Naive thymus-derived CD8-positive, alpha-beta T cell (primary cell): ENCODE data around the gene ITLN2. TPM values are rescaled to one million over a fixed set of nuclear protein-coding genes. Genes with fewer than 3 reads are reported as not detected.
"Not testable (repeated sequence)": the region's sequence is repeated elsewhere in the genome, so short reads cannot be mapped to it uniquely, and the experiment has no call there.

ENCODE experiments used
- ATAC-seq, 2 donors: fragments of 150-1000 bp; cut with Tn5 transposase in 1 of 2; sonication (Bioruptor Pico), chemical (Tn5 transposase) in 1 of 2; 1 replicate in 1 of 2; 2 replicates in 1 of 2; pipeline ENCODE4 v1.10.0; 2021; ENCODE audit warnings: mild to moderate bottlenecking in 2 of 2, moderate library complexity in 2 of 2
- POLR2A ChIA-PET: fragments of 350-600 bp; sonication (Branson Sonifier 250); formaldehyde crosslinking; loops from one replicate; lab custom pipeline; 2021; ENCODE audit warnings: antibody characterized with exemption; lab: Charles Lee
- DNase-seq, 10 donors: peaks; one replicate each; pipeline versions ENCODE4 v3.0.0 to v3.0.0-alpha.2; 2020 to 2022
- H3K27ac Mint-ChIP-seq, 10 donors: one replicate each; pipeline ENCODE4 v1.8.0; 2020 to 2022; ENCODE audit warnings: mild to moderate bottlenecking in 10 of 10, mixed read lengths in 10 of 10, moderate library complexity in 4 of 10, inconsistent platforms in 1 of 10
- H3K27me3 Mint-ChIP-seq, 5 donors: one replicate each; pipeline ENCODE4 v1.8.0; 2021 to 2022; ENCODE audit warnings: mixed read lengths in 5 of 5
- H3K36me3 Mint-ChIP-seq, 3 donors: one replicate each; pipeline ENCODE4 v1.8.0; 2020 to 2022; ENCODE audit warnings: mixed read lengths in 3 of 3, mild to moderate bottlenecking in 2 of 3, inconsistent platforms in 1 of 3
- H3K4me1 Mint-ChIP-seq, 4 donors: one replicate each; pipeline ENCODE4 v1.8.0; 2021 to 2022; ENCODE audit warnings: mixed read lengths in 4 of 4
- H3K4me3 Mint-ChIP-seq, 10 donors: one replicate each; pipeline ENCODE4 v1.8.0; 2020 to 2022; ENCODE audit warnings: mild to moderate bottlenecking in 10 of 10, mixed read lengths in 10 of 10, moderate library complexity in 6 of 10, inconsistent platforms in 1 of 10
- H3K9me3 Mint-ChIP-seq, 9 donors: one replicate each; pipeline ENCODE4 v1.8.0; 2020 to 2022; ENCODE audit warnings: mixed read lengths in 9 of 9, mild to moderate bottlenecking in 3 of 9, inconsistent platforms in 1 of 9, moderate library complexity in 1 of 9
- polyA plus RNA-seq, 3 donors: library from polyadenylated mRNA; unstranded; fragments of 300-500 nt; fragmentation: Illumina TruSeq; gene quantifications; one replicate each; pipeline ENCODE4 v1.2.3, GENCODE V29; 2021
- total RNA-seq, 8 experiments: library from RNA in 2 of 8; stranded (reverse) in 2 of 8; gene quantifications; one replicate each; pipeline ENCODE4 v1.2.3 and lab custom pipeline; 2021 to 2026

Gene ITLN2
- total and polyA plus RNA-seq, 5 experiments from 2014 or later: not detected

DNA sequence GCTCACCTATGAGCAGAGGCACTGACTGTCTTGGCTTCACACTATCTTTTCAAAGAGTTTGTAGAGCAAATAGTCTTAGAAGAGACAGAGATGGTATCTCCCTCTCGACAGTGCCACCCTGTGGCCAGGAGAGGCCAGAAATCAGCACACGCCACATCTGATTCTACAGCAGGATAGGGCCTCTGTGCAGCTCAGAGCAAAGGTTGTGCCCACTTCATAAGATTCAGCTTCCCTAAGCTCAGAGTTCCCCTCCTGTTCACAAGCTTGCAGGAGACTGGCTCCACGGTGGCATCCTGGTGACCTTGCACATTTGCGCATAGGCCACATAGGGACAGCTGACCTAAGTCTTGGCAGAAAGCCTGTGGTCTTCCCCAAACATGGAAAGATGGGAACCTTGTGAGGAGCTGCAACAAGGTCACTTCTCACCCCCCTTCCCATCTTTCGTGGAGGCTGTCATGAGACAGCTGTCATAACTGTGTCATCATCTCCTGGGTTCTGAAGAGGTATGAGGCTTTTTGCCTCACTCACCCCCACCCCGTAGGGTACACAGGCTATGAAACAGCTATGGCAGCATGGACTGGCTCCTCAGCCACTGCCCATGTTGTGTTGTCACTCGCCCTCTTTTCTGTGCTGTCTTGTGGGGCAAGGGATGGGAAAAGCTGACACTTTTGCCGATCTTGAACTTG is 3.0 kb downstream of the ITLN2 start:
- peaks cover 9 to 22% (median 13%) of the 10 kb centered on the region in 4 donors for H3K4me1 Mint-ChIP-seq
- H3K9me3 Mint-ChIP-seq: no peaks in the 10 kb centered on the region
- ATAC-seq (peak; percentile 97), DNase-seq (peak; percentile 51 to 80 (median 66))
- H3K27me3 Mint-ChIP-seq: no peaks in the 10 kb centered on the region
- no peak overlapping the region for H3K4me3 Mint-ChIP-seq
- no peak overlapping the region for H3K27ac Mint-ChIP-seq
- POLR2A ChIA-PET: interaction anchor here (1.0 to 1.3 kb wide), 3 partner anchors 114 to 174 kb away, joined by 3 to 4 read pairs (median 4); no protein-coding TSS in a partner anchor
- no peaks in the 10 kb centered on the region for H3K36me3 Mint-ChIP-seq

DNA sequence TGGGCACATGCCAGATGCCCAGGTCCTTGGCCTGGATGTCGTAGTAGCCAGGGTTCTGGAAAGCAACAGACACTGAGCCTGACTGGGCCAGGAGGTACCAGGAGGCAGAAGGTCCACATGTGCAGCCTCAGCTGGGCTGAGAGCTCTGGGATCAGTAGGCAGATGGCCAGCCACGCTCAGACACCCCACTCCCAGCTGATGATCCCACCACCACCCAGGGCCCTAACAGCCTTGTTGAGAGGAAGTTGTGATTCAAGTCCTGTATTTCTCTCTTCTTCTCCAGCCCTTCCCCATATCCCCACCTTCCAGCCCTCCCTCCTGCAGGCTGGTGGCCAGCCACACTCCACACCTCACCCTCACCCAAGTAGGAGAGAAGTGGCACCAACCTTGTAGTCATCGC is 4.0 kb downstream of the ITLN2 start:
- H3K4me3 Mint-ChIP-seq: no peak overlapping the region
- no peak for ATAC-seq
- DNase-seq: no peak
- H3K27me3 Mint-ChIP-seq: no peaks in the 10 kb centered on the region
- H3K9me3 Mint-ChIP-seq: no peaks in the 10 kb centered on the region
- H3K27ac Mint-ChIP-seq: no peak overlapping the region
- H3K4me1 Mint-ChIP-seq: peaks cover 9 to 22% (median 13%) of the 10 kb centered on the region in 4 donors
- H3K36me3 Mint-ChIP-seq: no peaks in the 10 kb centered on the region
- POLR2A ChIA-PET: interaction anchor here (1.1 kb wide), 1 partner anchor 113 kb away, joined by 4 read pairs; no protein-coding TSS in a partner anchor

DNA sequence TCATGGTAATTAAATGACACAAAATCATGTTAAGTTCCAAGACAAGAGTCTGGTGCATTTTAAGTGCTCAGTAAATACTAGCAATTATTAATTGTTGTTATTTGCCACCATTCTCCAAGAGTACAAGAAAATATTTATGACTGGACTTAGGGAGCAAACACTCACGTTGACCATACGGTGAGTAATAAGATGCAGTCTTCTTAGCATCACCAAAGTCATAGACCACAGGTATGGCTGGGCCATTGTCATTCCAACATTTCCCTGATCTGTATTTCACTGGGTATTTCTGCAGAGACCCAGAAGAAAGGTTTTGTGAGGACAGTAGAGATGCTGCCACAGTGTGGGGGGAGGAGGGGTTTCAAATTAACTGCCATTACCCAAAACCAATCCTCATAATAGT is 4.7 kb downstream of the ITLN2 start:
- Mint-ChIP-seq H3K36me3 (no peaks in the 10 kb centered on the region), H3K4me1 (peaks cover 9 to 22% (median 13%) of the 10 kb centered on the region in 4 donors), H3K27ac (peak overlapping the region in 1 of 10 donors; percentile 32), H3K27me3 (no peaks in the 10 kb centered on the region), H3K9me3 (no peaks in the 10 kb centered on the region), H3K4me3 (no peak overlapping the region)
- ATAC-seq: no peak
- DNase-seq: no peak
- POLR2A ChIA-PET: no interaction called here

DNA sequence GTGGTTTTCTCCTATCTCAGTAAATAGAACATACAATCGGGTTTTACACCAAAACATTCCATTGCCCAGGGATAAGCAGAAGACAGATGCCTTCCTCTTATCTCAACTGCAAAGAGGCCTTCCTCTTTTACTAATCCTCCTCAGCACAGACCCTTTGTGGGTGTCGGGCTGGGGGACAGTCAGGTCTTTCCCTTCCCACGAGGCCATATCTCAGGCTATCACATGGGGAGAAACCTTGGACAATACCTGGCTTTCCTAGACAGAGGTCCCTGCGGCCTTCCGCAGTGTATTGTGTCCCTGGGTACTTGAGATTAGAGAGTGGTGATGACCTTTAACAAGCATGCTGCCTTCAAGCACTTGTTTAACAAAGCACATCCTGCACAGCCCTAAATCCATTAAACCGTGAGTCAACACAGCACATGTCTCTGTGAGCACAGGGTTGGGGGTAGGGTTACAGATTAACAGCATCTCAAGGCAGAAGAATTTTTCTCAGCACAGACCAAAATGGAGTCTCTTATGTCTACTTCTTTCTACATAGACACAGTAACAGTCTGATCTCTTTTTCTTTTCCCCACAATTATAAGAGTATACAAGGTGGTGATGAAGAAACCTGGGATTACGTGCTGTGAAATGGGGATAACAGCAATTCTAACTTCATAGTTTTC is 5.3 kb downstream of the ITLN2 start:
- H3K27ac Mint-ChIP-seq, DNase-seq, ATAC-seq, H3K9me3 Mint-ChIP-seq, H3K4me3 Mint-ChIP-seq, POLR2A ChIA-PET, H3K27me3 Mint-ChIP-seq, H3K36me3 Mint-ChIP-seq: not testable (repeated sequence)
- peaks cover 9 to 20% (median 12%) of the 10 kb centered on the region in 4 donors for H3K4me1 Mint-ChIP-seq

DNA sequence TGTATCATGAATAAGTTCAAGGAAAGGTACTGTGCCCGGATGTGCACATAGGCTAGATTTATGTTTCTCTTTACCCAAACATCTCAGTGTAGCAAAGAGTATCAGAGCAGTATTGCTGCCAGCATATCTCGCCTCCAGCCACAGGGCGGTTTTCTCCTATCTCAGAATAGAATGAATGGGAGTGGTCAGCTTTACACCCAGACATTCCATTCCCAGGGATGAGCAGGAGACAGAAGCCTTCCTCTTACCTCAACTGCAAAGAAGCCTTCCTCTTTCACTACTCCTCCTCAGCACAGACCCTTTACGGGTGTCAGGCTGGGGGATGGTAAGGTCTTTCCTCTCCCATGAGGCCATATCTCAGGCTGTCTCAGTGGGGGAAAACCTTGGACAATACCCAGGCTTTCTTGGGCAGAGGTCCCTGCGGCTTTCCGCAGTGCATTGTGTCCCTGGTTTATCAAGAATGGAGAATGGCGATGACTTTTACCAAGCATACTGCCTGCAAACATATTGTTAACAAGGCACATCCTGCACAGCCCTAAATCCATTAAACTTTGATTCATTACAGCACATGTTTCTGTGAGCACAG is 7.3 kb downstream of the ITLN2 start:
- DNase-seq, H3K36me3 Mint-ChIP-seq, POLR2A ChIA-PET, H3K9me3 Mint-ChIP-seq, H3K27me3 Mint-ChIP-seq, H3K4me3 Mint-ChIP-seq, ATAC-seq: not testable (repeated sequence)
- H3K4me1 Mint-ChIP-seq: peaks cover 5 to 15% (median 8%) of the 10 kb centered on the region in 4 donors
- peak overlapping the region in 1 of 10 donors; percentile 4 for H3K27ac Mint-ChIP-seq

DNA sequence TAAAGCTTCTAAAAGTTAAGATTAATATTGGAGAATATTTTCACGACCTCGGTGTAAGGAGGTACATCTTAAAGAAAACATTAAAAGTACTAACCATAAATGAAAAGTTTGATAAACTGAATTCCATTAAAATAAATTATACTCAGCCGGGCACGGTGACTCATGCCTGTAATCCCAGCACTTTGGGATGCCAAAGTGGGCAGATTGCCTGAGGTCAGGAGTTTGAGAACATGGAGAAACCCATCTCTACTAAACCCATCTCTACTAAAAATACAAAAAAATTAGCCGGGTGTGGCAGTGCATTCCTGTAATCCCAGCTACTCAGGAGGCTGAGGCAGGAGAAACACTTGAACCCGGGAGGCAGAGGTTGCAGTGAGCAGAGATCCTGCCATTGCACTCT is 8.7 kb downstream of the ITLN2 start:
- ATAC-seq, H3K27ac Mint-ChIP-seq, POLR2A ChIA-PET, H3K4me1 Mint-ChIP-seq, H3K4me3 Mint-ChIP-seq, H3K27me3 Mint-ChIP-seq, DNase-seq, H3K36me3 Mint-ChIP-seq, H3K9me3 Mint-ChIP-seq: not testable (repeated sequence)

DNA sequence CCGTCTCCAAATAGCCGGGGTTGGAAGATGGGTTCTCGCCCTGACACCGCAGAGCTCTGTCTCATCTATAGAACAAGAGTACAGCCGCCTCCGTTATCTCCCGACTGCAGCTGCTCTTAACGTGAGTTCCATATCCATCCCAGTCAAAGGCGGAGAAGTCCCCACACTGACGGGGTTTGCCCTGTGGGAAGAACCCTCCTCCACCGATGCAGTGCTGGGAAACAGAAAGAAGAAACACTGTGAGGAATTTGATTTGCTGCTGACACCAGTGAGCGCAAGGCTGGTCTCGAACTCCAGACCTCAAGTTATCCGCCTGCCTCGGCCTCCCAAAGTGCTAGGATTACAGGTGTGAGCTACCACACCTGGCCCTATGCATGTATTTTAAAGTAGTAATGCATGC is 9.5 kb downstream of the ITLN2 start:
- peaks cover 0 to under 1% (median 0%) of the 10 kb centered on the region in 4 donors for H3K4me1 Mint-ChIP-seq
- H3K9me3 Mint-ChIP-seq: peaks cover 0 to 1% (median 0%) of the 10 kb centered on the region in 9 donors
- H3K27me3 Mint-ChIP-seq: peaks cover 0 to 1% (median 0%) of the 10 kb centered on the region in 5 donors
- ATAC-seq (no peak), DNase-seq (no peak)
- POLR2A ChIA-PET: no interaction called here
- H3K36me3 Mint-ChIP-seq: peaks cover 0 to 4% (median 0%) of the 10 kb centered on the region in 3 donors
- no peak overlapping the region for H3K27ac Mint-ChIP-seq
- no peak overlapping the region for H3K4me3 Mint-ChIP-seq

DNA sequence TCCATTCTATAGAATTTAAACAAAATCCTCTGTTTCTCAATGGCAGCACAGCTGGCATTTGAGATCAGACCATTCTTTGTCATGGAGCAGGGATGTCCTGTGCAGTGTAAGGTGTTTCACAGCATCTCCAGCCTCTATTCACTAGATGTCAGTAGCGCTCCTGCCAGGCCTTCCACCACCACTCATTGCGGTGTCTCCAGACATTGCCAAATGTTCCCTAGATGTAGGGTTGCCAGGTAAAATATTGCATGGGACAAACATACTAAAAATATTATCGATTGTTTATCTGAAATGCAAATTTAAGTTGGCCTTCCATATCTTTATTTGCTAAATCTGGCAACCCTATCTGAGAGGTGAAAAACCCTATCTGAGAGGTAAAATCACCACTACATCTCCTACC is 11.7 kb downstream of the ITLN2 start:
- H3K9me3 Mint-ChIP-seq: peaks cover 0 to 1% (median 0%) of the 10 kb centered on the region in 9 donors
- H3K36me3 Mint-ChIP-seq: peaks cover 0 to 4% (median 0%) of the 10 kb centered on the region in 3 donors
- no peak for ATAC-seq
- no peak overlapping the region for H3K4me3 Mint-ChIP-seq
- POLR2A ChIA-PET: no interaction called here
- no peaks in the 10 kb centered on the region for H3K4me1 Mint-ChIP-seq
- H3K27me3 Mint-ChIP-seq: peaks cover 0 to 1% (median 0%) of the 10 kb centered on the region in 5 donors
- H3K27ac Mint-ChIP-seq: no peak overlapping the region
- no peak for DNase-seq

DNA sequence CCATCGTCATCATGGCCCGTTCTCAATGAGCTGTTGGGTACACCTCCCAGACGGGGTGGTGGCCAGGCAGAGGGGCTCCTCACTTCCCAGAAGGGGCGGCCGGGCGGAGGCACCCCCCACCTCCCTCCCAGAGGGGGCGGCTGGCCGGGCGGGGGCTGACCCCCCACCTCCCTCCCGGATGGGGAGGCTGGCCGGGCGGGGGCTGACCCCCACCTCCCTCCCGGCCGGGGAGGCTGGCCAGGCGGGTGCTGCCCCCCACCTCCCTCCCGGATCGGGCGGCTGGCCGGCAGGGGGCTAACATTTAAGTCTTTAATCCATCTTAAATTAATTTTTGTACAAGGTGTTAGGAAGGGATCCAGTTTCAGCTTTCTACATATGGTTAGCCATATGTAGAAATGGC is 17.9 kb downstream of the ITLN2 start:
- DNase-seq, H3K4me1 Mint-ChIP-seq, H3K9me3 Mint-ChIP-seq, H3K27me3 Mint-ChIP-seq, H3K36me3 Mint-ChIP-seq, ATAC-seq, H3K4me3 Mint-ChIP-seq, POLR2A ChIA-PET, H3K27ac Mint-ChIP-seq: not testable (repeated sequence)

DNA sequence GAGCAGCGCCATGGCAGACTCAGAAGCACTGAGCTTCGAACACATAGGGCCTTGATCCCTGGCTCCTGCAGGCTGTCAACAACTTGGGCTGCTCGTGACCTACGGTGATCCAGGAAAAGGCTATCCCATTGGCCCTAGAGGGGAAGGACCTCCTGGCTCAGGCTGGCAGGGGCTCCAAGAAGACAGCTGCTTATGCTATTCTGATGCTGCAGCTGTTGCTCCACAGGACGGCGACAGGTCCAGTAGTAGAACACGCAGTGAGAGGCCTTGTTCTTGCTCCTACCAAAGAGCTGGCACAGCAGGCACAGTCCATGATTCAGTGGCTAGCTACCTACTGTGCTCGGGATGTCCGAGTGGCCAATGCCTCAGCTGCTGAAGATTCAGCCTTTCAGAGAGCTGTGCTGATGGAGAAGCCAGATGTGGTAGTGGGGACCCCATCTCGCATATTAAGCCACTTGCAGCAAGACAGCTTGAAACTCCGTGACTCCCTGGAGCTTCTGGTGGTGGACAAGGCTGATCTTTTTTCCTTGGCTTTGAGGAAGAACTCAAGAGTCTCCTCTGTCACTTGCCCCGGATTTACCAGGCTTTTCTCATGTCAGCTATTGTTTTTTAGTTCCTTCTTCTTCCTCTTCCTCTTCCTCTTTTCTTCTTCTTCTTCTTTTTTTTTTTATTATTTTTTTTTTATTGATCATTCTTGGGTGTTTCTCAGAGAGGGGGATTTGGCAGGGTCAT is 18.9 kb downstream of the ITLN2 start:
- H3K4me3 Mint-ChIP-seq: no peak overlapping the region
- peaks cover 0 to 5% (median 0%) of the 10 kb centered on the region in 3 donors for H3K36me3 Mint-ChIP-seq
- DNase-seq (no peak), ATAC-seq (no peak)
- no peaks in the 10 kb centered on the region for H3K9me3 Mint-ChIP-seq
- POLR2A ChIA-PET: interaction anchor here (0.6 kb wide), 1 partner anchor 54 kb away, joined by 3 read pairs; no protein-coding TSS in a partner anchor
- peaks cover 0 to 3% (median 0%) of the 10 kb centered on the region in 5 donors for H3K27me3 Mint-ChIP-seq
- no peak overlapping the region for H3K27ac Mint-ChIP-seq
- H3K4me1 Mint-ChIP-seq: no peaks in the 10 kb centered on the region

DNA sequence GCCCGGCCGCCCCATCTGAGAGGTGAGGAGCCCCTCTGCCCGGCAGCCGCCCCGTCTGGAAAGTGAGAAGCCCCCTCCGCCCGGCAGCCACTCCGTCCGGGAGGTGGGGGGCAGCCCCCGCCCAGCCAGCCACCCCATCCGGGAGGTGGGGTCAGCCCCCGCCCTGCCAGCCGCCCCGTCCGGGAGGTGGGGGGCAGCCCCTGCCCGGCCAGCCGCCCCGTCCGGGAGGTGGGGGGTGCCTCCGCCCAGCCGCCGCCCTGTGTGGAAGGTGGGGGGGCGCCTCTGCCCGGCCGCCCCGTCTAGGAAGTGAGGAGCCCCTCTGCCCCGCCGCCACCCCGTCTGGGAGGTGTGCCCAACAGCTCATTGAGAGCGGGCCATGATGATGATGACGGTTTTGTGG is 21.3 kb downstream of the ITLN2 start:
- DNase-seq, POLR2A ChIA-PET, ATAC-seq, H3K4me3 Mint-ChIP-seq, H3K9me3 Mint-ChIP-seq, H3K36me3 Mint-ChIP-seq, H3K4me1 Mint-ChIP-seq, H3K27me3 Mint-ChIP-seq: not testable (repeated sequence)
- peak overlapping the region in 1 of 10 donors; percentile 38 for H3K27ac Mint-ChIP-seq

DNA sequence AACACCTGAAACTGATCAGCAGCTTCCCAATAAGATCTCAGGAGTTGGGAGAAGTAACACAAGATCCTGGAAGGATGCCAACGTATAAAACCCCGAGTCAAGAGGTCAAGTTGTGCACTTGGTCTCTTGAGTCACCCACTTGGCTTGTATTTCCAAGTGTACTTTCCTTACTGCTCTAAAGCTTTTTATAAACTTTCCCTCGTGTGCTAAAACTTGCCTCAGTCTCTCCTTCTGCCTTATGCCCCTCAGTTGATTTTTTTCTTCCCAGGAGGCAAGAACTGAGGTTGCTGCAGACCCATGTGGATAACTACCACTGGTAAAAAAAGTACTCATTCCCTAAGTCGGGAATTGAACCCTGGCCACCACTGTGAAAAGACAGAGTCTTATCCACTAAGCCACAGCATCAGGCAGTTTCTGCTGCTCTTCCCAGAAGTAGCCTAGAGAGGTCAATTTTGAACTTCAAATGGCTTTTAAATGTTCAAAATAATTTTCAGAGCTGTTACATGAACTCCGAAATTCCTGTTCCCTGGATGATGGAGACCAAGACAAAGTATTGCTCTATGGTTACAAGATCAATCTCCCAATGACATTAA is 28.9 kb downstream of the ITLN2 start:
- Mint-ChIP-seq H3K27me3 (peaks cover 0 to 3% (median 0%) of the 10 kb centered on the region in 5 donors), H3K27ac (peak overlapping the region in 1 of 10 donors; percentile 87), H3K4me3 (no peak overlapping the region), H3K36me3 (peaks cover 0 to 11% (median 6%) of the 10 kb centered on the region in 3 donors), H3K4me1 (peaks cover 0 to 6% (median 2%) of the 10 kb centered on the region in 4 donors), H3K9me3 (peaks cover 0 to 26% (median 4%) of the 10 kb centered on the region in 9 donors)
- ATAC-seq (no peak), DNase-seq (no peak)
- POLR2A ChIA-PET: interaction anchor here (0.6 to 0.7 kb wide), 2 partner anchors 17 to 68 kb away, joined by 3 to 4 read pairs; no protein-coding TSS in a partner anchor
